ENCODE results near the gene OPCML.

The OPCML gene

DNA sequence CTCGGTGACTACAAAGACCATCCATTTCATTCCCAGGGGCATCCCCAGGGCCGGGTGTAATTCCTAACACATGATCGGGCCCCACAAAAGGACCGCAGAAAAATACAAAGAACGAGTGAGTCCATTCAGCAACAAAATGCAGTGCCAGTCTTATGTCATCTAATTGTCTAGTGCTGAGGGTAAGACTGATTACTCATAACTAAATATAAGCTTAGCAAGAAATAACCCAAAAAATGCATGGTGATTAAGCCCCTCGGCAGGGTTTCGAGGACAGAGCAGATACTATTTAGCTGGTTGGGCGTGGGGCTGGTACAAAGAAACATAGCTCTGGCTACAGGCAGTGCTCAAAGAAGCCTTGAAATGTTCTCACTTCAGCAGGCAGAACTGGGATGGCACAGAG lies 1078.9 kb downstream of the OPCML start:
- DNase-seq (ENCODE audit: low spot score): no peak
- no peak overlapping the region for H3K27ac Mint-ChIP-seq
- peaks cover 12% of the 10 kb centered on the region for H3K9me3 Mint-ChIP-seq
- H3K4me1 Mint-ChIP-seq (ENCODE audit: low read depth): no peaks in the 10 kb centered on the region
- no peak overlapping the region for H3K4me3 Mint-ChIP-seq
- no peaks in the 10 kb centered on the region for H3K36me3 Mint-ChIP-seq (ENCODE audit: low read depth)
- H3K27me3 Mint-ChIP-seq (ENCODE audit: low read depth): no peaks in the 10 kb centered on the region

DNA sequence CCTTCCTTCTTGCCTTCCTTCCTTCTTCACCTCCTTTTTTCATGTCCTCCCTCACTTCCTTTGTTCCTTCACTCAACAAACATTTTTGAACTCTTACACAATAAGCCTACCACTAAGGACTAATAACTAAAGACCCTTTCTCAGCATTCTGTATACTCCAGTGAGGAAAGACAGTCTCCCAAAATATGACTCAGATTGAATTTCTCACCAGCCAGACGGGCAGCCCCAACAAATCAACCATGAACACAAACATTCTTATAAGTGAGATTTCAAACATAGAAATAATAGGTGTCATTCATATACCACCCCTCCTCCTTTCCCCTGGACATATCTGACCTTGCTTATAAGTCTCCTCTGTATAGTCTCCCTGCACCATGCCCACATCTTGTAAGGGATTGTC lies 1079.7 kb downstream of the OPCML start:
- Mint-ChIP-seq H3K4me1 (ENCODE audit: low read depth) (no peaks in the 10 kb centered on the region), H3K27me3 (ENCODE audit: low read depth) (no peaks in the 10 kb centered on the region), H3K4me3 (no peak overlapping the region), H3K27ac (no peak overlapping the region), H3K36me3 (ENCODE audit: low read depth) (no peaks in the 10 kb centered on the region), H3K9me3 (peaks cover 15% of the 10 kb centered on the region)
- DNase-seq (ENCODE audit: low spot score): no peak

DNA sequence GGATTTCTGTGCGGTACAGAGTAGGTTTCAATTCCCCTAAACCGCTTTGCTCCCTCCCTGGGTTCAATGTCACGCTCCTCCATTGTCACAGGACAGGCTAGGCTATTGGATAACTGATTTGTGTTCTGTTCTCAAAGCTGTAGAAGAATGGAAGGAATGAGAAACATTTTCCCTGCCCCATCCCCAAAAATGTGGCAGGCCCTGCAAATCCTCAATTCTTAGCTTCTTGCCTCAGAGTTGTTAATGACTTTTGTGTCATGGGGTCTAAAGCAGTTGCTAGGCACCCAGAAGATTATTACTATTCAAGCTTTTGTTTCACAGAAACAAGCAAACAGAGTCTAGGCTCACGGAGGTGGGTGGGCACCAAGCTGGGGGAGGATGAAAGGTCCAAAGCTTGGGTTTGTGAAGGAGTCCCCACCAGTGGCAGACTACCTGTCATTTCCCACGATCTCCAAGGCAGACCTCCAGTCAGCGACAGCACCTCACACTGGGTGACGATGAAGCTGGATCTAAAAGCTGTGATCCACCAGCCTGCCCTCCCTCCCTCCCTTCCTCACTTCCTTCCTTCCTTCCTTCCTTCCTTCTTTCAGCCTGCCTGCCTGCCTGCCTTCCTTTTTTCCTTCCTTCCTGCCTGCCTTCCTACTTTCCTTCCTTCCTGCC lies 1080.2 kb downstream of the OPCML start:
- H3K27ac Mint-ChIP-seq: no peak overlapping the region
- H3K4me3 Mint-ChIP-seq: no peak overlapping the region
- H3K4me1 Mint-ChIP-seq (ENCODE audit: low read depth): no peaks in the 10 kb centered on the region
- H3K36me3 Mint-ChIP-seq (ENCODE audit: low read depth): no peaks in the 10 kb centered on the region
- DNase-seq (ENCODE audit: low spot score): no peak
- no peaks in the 10 kb centered on the region for H3K27me3 Mint-ChIP-seq (ENCODE audit: low read depth)
- H3K9me3 Mint-ChIP-seq: peaks cover 15% of the 10 kb centered on the region

DNA sequence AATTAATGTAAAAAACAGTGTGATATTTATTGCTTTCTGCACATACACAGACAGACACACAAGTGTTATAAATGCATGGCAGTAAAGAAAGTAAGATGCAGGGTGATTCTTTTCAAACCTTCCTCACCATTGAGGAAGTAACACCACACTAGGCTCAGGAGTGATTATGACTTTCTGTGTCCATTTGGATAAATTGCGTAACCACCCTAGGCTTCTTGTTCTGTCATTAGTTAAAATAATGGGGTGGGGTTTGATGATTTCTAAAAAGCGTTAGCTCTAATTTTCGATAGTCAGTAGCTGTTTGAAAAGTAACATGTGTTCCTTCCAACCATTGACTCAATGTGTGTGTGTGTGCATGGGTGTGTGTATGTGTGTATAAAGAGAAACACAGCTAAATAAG lies 1081.7 kb downstream of the OPCML start:
- Mint-ChIP-seq H3K4me1 (ENCODE audit: low read depth) (no peaks in the 10 kb centered on the region), H3K27me3 (ENCODE audit: low read depth) (no peaks in the 10 kb centered on the region), H3K4me3 (no peak overlapping the region), H3K27ac (no peak overlapping the region), H3K36me3 (ENCODE audit: low read depth) (no peaks in the 10 kb centered on the region), H3K9me3 (peaks cover 13% of the 10 kb centered on the region)
- no peak for DNase-seq (ENCODE audit: low spot score)

DNA sequence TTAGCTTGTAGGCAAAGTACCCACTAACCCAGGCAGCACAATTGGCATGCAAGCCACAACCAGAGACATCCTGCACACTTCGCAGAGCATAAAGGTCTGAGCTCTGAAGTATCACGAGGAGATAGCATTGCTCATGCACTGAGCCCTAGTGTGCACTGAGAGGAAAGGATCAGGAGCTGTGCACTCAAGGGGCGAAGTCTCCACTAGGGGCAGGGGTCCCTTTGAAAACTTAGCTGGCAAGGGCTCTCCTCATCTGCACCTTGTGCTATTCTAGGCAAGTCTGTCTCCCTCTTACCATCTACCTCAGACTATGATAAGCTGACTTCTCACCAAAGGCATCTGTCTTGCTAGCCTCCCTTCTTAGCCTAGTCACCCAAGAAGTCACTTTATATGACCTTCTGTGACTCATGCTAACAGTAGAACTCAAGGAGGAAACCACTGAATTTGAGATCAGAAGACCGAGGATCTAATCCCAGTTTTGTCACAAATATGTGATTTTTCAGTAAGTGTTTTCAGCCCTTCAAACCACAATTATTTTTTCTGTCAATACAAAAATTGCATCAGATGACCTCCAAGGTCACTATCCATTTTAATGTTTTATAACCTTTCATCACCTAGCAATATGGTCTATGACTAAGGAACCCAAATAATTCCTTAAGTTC lies 1083.8 kb downstream of the OPCML start:
- Mint-ChIP-seq H3K4me1 (ENCODE audit: low read depth) (no peaks in the 10 kb centered on the region), H3K36me3 (ENCODE audit: low read depth) (no peaks in the 10 kb centered on the region), H3K4me3 (no peak overlapping the region), H3K27me3 (ENCODE audit: low read depth) (no peaks in the 10 kb centered on the region), H3K9me3 (peaks cover 13% of the 10 kb centered on the region), H3K27ac (no peak overlapping the region)
- DNase-seq (ENCODE audit: low spot score): no peak

DNA sequence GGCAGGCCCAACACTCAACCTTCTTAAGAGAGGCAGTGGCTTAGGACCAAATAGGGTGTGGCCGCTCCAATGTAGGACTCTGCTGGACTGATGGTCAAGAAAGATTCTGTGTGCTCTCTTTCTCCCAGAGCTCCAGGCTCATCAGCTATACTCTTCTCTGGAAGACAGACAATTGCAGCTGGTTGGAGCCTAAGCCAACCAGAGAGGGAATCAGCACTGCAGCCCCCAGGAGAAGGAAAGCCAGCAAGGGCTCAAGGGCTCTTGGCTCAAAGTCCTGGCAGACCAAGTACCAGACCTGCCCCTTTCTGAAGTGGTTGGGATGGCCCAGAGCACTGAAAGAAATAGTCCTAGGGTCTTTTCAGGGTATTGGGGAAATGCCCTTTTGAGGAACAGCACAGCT lies 1084.5 kb downstream of the OPCML start:
- H3K27me3 Mint-ChIP-seq (ENCODE audit: low read depth): no peaks in the 10 kb centered on the region
- no peak for DNase-seq (ENCODE audit: low spot score)

DNA sequence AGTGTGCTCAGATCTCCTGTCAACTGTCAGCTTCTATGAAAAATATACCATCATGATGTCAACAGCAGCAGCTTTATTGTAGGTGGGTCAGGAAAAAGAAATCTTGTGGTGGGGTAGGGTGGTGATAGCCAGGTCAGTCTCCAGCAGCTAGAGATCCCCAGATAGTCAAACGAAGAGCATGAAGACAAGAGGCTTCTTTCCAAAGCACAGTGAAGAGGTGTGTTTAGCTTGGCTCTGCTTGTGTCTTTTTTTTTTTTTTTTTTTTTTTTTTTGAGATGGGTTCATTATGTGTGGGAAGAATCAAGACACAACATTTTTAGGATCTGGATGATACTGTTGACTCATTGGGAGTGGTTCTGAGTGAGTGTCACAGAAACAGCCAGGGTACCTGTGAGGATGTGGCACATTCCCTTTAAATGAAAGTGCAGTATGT lies 1086.4 kb downstream of the OPCML start:
- Mint-ChIP-seq H3K4me1 (ENCODE audit: low read depth) (no peaks in the 10 kb centered on the region), H3K9me3 (peaks cover 10% of the 10 kb centered on the region), H3K27me3 (ENCODE audit: low read depth) (no peaks in the 10 kb centered on the region), H3K4me3 (no peak overlapping the region), H3K36me3 (ENCODE audit: low read depth) (no peaks in the 10 kb centered on the region), H3K27ac (no peak overlapping the region)
- DNase-seq (ENCODE audit: low spot score): no peak

More for the DNA sequence above, 1084.5 kb downstream of the OPCML start:
- Mint-ChIP-seq H3K27ac (no peak overlapping the region), H3K9me3 (peaks cover 13% of the 10 kb centered on the region), H3K36me3 (ENCODE audit: low read depth) (no peaks in the 10 kb centered on the region), H3K4me3 (no peak overlapping the region), H3K4me1 (ENCODE audit: low read depth) (no peaks in the 10 kb centered on the region)

DNA sequence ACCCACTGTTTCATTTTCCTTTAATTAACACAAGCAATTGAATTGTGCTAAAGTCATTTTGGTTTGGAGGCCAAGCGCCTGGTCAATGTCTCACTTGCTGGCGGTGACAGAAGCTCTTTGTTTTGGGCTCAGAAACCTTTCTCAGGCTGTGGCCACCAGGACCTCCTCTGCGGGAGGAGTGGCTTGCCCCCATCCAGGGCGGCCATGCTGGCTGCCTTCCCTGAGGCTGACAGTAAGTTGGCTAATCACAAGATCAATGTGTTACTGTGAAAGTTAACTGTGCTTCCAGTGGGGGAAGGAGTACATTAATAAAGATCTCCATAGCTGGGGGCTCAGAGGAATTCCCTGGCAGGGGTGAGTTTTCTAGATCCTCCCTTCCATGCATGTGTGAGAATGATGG lies 1087.4 kb downstream of the OPCML start:
- Mint-ChIP-seq H3K4me1 (ENCODE audit: low read depth) (no peaks in the 10 kb centered on the region), H3K9me3 (peaks cover 9% of the 10 kb centered on the region), H3K4me3 (no peak overlapping the region), H3K27ac (no peak overlapping the region), H3K27me3 (ENCODE audit: low read depth) (no peaks in the 10 kb centered on the region), H3K36me3 (ENCODE audit: low read depth) (no peaks in the 10 kb centered on the region)
- no peak for DNase-seq (ENCODE audit: low spot score)

DNA sequence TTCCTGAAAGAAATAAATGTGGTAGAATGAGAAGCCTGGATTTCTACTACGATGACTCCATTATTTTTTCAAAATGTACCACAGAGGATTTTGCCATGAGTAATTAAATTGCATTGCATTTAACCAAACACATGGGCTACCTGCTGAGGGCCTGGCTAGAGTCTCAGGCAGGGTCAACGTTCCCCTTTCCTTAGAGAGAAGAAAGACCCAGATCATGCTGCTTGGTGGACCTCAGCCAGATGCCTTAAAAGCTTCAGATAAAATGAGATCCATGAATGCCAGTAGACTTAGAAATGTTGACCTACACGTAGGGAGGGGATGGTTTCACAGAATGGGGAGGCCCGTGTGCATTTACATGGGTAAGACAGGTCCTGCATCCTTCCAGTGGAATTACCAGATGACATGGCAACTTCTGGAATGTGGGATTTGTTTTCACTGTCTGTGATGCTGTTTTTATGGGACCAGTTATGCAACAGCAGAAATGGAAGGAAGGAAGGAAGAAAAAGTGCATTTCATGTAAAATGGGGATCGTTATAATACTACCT lies 1092.5 kb downstream of the OPCML start:
- Mint-ChIP-seq H3K4me1 (ENCODE audit: low read depth) (no peaks in the 10 kb centered on the region), H3K36me3 (ENCODE audit: low read depth) (no peaks in the 10 kb centered on the region)

DNA sequence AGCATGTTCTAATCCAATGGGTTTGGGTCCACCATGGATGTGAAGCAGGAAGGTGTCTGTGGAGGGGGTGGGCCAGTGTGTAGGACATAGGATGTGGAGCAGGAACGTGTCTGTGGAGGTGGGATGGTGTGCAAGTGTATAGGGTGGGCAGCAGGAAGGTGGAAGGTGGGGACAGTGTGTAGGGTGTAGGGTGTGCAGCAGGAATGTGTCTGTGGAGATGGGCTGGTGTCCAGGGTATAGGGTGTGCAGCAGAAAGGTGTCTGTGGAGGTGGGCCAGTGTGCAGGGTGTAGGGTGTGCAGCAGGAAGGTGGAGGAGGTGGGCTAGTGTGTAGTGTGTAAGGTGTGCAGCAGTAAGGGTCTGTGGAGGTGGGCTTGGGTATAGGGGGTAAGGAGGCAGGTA lies 1093.9 kb downstream of the OPCML start:
- no peaks in the 10 kb centered on the region for H3K36me3 Mint-ChIP-seq (ENCODE audit: low read depth)
- no peaks in the 10 kb centered on the region for H3K27me3 Mint-ChIP-seq (ENCODE audit: low read depth)
- no peaks in the 10 kb centered on the region for H3K4me1 Mint-ChIP-seq (ENCODE audit: low read depth)
- DNase-seq (ENCODE audit: low spot score): no peak
- H3K4me3 Mint-ChIP-seq: no peak overlapping the region
- no peak overlapping the region for H3K27ac Mint-ChIP-seq
- peaks cover 15% of the 10 kb centered on the region for H3K9me3 Mint-ChIP-seq

More for the DNA sequence above, 1092.5 kb downstream of the OPCML start:
- DNase-seq (ENCODE audit: low spot score): no peak
- Mint-ChIP-seq H3K27me3 (ENCODE audit: low read depth) (no peaks in the 10 kb centered on the region), H3K9me3 (peaks cover 15% of the 10 kb centered on the region), H3K4me3 (no peak overlapping the region), H3K27ac (no peak overlapping the region)

DNA sequence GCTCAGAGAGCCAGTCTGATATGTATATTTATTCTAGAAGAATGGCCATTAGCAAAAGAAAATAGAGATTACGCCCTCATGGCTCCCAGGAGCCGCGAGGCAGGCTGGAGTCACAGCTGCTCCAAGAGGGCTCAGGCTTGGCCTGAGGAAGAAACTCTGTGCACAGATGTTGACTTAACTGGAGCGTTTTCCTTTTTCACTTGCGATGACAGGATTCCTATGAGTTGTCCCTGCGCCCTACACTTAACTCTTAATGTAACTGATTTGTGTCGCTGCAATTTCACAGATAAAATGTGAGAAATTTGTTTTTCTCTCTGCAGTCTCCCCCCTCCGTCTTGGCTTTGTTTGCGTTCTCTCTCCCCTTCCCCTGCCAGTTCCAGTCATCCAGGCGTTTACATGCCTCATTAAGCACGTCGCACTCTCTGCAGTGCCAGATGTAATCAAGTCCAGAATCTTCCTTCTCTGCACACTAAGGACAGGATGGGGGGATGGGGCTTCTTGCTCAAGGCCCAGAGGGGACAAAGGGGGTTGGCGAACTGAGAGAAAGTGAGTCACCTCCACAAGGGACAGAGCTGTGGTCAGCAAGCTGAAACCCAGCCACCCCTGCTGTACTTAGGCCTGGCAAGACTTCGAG lies 1101.8 kb downstream of the OPCML start:
- no peak overlapping the region for H3K4me3 Mint-ChIP-seq
- H3K27ac Mint-ChIP-seq: no peak overlapping the region
- no peak for DNase-seq (ENCODE audit: low spot score)
- H3K27me3 Mint-ChIP-seq (ENCODE audit: low read depth): no peaks in the 10 kb centered on the region
- H3K36me3 Mint-ChIP-seq (ENCODE audit: low read depth): no peaks in the 10 kb centered on the region
- H3K4me1 Mint-ChIP-seq (ENCODE audit: low read depth): no peaks in the 10 kb centered on the region
- H3K9me3 Mint-ChIP-seq: peaks cover 8% of the 10 kb centered on the region

DNA sequence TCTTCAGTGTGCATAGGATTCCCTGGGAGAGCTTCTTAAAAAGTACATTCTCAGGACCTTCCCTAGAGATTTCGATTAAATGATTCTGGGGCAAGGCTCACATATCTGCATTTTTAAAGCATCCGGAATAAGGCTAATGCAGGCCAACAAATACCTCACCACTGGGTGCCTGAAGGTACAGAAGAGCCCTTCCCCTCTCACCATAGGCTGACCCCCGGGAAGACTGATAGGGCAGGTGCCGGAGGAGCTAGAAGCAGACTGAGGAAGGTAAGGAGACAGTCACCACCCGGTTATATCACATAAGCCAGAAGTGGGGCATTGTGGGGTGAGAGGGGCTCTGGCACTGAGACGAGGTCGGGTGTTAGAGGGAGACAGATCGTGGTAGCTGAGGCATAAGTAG lies 1102.6 kb downstream of the OPCML start:
- no peak for DNase-seq (ENCODE audit: low spot score)
- H3K9me3 Mint-ChIP-seq: peaks cover 8% of the 10 kb centered on the region
- H3K4me1 Mint-ChIP-seq (ENCODE audit: low read depth): no peaks in the 10 kb centered on the region
- H3K27me3 Mint-ChIP-seq (ENCODE audit: low read depth): no peaks in the 10 kb centered on the region
- H3K4me3 Mint-ChIP-seq: no peak overlapping the region
- no peaks in the 10 kb centered on the region for H3K36me3 Mint-ChIP-seq (ENCODE audit: low read depth)
- no peak overlapping the region for H3K27ac Mint-ChIP-seq

DNA sequence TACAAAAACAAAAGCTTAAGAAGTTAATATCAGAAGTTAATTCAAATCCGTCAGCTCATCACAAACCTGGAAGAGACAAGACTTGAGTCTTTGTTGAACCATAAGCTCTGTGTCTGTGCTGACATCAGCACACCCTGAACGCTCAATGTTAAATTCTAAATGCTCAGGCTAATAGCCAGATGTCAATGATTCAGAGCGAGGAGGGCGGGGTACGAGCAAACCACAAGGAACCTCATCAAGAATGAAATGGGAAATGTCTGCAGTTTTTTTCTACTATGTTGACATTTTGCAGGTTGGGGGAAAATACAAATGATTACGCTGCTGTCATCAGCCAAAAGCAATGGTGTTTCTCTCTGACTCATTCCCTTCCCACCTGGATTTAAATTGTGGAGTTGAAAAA lies 1104.7 kb downstream of the OPCML start:
- H3K9me3 Mint-ChIP-seq: peaks cover 5% of the 10 kb centered on the region
- no peak for DNase-seq (ENCODE audit: low spot score)
- no peak overlapping the region for H3K27ac Mint-ChIP-seq
- no peaks in the 10 kb centered on the region for H3K36me3 Mint-ChIP-seq (ENCODE audit: low read depth)
- H3K27me3 Mint-ChIP-seq (ENCODE audit: low read depth): no peaks in the 10 kb centered on the region
- no peaks in the 10 kb centered on the region for H3K4me1 Mint-ChIP-seq (ENCODE audit: low read depth)
- H3K4me3 Mint-ChIP-seq: no peak overlapping the region

DNA sequence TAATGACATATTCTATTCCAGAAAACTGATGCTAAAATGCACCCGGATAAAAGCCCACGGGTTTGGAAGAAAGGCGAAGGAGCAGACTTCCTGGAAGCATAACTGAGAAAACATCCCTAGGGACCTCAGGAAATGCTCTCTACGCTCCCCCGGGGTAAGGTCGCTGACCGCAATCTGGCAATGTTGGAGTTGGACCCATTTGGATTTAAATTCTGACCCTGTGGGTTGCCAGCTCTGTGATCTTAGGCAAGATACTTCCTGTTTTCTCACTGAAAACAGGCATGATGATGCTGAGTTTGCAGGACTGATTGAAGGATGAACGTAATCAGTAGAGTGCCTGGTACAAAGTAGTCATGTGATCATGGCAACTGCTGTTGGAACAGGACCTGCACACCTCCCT lies 1107.9 kb downstream of the OPCML start:
- Mint-ChIP-seq H3K4me3 (no peak overlapping the region), H3K4me1 (ENCODE audit: low read depth) (no peaks in the 10 kb centered on the region), H3K36me3 (ENCODE audit: low read depth) (no peaks in the 10 kb centered on the region), H3K9me3 (peaks cover 3% of the 10 kb centered on the region), H3K27ac (no peak overlapping the region), H3K27me3 (ENCODE audit: low read depth) (no peaks in the 10 kb centered on the region)
- DNase-seq (ENCODE audit: low spot score): no peak
